HG03103 (cell line): Measurements from ENCODE around the gene PPM1L.
A peak's percentile ranks its signal among the peaks of the same experiment; 100 is the strongest.

ENCODE experiments used
- ATAC-seq: cut with Tn5 transposase; IDR thresholded peaks from one replicate; pipeline ENCODE4 v1.9.1; 2021; ENCODE audit warnings: low read depth; ENCODE audit not compliant: unreplicated experiment

PPM1L gene

DNA sequence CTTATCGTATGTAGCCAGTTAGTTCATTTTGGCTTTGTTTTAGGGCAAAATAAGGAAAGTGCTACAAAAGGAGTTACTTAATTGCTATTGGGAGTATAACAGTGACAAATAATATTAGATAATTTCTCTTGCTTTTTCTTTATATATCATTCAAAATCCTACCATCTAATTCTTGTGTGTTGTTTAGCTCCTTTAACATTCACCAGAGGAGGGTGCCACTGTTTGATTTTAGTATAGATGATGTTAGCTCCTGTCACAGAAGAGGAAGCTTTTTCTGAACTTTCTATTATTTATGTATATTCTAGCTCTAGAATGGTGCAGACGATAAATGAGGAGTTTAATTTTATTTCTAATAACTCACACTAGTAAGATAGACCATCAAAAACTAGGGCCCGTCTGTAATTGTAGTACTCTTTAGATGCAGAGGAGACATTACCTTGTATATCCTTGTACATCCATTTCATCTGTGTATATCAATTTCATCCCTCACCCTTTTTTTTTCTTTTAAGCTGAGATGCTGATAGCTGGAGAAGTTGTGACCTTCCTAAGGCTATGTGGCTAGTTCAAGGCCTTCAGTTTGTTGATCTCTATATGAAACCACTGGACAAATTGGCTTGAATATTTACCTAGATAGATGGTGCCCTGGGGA, 3.0 kb downstream of the PPM1L start:
- no peak for ATAC-seq

DNA sequence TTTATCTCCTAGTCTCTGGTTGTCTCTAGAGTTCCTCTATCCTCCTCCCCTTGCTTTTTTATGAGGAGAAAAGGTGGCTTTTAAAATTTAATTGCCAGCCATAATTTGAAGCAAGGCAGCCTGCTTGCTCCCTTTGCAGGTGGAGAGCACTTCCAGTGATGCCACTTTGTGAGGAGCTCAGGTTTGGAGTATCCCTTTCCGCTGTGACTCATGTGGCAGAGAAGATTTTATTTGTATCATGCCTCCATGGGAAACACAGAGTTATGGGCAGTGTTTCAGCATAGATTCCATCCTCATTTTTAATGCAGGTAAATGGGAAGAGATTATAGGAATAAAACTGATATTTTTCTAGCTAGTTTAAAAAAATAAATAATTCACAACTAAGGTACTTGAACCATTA, 7.0 kb downstream of the PPM1L start:
- ATAC-seq = no peak

DNA sequence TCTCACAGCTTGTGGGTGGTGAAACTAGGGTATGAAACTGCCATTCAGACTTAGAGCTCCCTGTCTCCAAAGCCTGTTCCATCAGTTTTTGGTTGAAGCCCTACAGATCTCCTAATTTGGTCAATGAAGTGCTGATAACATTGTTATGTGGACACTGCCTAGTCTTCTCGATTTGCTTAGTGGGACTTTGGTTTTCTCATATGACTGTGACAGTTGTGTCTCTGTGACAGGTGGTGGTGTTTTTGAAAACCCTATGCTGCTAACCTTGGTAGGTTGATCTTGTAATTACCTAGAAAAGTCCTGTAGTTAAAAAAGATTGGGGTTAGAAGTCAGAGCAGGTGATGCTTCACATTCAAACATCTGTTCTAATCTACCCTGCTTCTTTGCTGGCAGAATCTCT, 9.2 kb downstream of the PPM1L start:
- ATAC-seq = no peak

DNA sequence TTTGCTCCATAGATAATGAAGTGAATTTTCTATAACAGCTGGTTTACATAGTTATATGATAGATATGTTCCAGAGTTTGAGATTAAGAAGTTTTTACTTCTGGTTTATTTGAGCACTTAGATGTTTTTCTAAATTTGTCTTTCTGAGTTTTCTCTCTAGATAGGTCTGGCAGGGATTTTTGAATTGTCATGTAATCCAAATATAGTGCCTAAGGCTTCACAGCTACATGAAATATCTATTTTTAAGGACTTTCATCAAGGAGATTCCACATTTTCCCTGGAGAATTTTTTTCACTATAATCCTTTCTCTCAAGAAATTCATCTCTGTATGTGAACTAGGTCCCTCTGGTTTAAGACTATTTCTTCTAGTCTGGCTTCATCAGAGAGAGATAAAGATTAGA, 12.0 kb downstream of the PPM1L start:
- ATAC-seq = no peak

DNA sequence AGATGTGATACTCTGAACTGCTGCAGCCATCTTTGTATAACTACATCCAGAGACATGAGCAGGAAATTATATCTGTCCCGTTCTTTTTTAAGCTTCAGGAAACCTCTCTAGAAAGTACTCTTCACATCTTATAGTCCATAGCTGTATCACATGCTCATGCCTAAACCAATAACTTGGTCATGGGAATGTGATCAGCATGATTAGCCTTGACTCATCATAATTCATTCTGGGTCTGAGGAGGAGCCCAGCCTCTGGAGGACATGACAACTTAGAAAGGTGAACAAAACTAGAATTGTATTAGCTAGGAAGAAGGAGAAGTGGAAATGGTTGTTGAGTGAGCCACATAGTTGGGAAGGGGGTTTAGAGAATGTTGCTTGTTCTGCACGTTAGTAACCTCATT, 12.9 kb downstream of the PPM1L start:
- ATAC-seq = no peak

DNA sequence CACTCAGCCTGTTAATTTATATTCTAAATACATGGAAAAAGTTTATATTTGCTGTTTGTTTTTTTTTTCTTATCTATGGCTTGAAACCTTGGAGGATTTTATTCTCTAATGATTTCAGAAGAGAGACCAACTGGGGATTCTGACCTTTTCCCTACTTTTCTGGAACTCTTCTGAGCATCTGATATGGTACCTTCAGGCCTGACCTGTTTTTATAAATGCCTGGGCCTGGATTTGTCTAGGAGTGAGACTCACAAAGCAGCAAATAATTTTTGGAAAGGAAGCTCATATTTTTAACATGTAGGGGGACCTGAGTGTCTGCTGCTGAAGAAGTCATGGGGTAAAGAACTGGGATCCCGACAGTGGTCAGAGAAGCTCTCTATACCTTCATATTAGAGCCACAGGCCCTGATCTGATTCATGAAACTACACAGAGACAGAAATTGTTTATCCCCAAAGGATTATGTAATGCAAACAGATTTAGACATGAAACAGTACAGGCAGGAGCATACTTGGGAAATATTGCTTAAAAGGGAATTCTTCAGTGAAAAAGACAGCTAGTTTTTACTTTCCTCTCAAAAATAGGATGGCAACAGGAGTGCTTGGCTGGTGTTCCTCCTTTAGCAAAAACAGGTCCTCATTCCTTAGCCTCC, 15.9 kb downstream of the PPM1L start:
- ATAC-seq = no peak

DNA sequence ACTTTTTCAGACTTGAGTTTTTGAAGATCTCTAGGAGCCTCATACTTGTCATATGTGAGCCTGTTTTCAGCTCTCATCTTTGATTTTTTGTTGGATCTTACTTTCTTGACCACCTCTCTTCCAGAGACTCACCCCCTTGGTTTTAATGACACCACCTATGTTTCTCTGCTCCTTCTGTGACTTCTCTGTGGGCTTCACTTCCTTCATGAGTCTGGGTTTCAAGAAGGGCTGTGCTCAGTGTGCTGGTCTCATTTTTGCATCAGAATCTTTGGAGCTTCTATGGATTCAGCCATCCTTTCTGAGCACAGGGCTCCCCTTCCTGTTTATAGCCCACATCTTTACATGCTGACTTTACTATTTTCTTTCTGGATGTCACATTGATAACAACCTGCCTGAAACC, 17.7 kb downstream of the PPM1L start:
- no peak for ATAC-seq

DNA sequence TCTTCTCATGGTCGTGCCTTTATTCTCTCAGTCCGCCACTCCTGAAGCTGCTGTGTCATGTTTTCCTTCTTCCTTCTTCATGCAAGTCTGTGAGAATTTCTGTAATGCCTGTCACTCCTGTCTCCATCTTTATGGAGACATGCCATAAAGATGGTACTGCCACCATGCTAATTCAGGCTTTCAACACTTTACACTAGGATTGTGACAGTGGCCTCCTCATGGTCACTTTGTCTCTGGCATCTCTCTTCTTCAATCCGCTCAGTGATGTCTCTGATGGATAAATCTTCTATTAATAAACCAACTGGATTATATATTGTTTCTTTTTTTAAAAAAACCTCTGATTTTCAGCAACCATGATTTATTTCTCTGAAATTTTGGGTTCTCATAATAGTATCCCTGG, 18.1 kb downstream of the PPM1L start:
- ATAC-seq = no peak

DNA sequence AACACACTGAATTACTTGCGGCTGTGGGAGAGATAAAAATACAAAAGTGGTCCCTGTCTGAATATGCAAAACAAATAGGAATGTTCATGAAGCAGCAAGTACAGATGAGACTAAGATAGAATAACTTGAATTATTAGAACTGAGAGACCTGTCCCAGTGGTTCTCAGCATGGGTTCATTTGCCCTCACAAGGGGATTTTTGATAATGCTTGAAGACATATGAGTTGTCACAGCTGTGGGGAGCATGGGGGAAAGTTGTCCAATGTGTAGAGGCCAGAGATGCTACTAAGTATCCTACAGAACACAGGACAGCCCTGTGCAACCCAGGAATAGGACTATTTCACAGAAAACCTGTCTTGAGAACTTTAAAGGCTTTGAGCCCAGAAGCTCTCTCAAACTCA, 22.4 kb downstream of the PPM1L start:
- ATAC-seq = no peak

DNA sequence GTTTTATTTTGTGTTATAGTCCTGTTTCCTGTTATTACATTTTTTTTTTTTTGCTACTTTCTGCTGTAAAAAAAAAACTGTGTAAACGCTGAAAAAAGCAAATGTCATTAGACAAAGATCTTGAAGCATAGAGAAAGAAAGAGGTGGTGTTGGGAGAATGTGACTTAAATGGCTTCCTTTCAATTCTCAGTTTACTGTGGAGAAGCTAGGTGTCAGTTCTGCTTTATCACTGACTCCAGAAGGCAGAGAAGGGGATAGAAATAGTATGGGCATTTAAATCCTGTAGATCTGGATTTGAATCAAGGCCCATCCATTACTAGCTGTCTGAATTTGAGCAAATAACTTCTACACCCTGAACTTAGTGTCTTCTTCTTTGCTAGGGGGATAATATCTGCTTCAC, 23.0 kb downstream of the PPM1L start:
- ATAC-seq = no peak

DNA sequence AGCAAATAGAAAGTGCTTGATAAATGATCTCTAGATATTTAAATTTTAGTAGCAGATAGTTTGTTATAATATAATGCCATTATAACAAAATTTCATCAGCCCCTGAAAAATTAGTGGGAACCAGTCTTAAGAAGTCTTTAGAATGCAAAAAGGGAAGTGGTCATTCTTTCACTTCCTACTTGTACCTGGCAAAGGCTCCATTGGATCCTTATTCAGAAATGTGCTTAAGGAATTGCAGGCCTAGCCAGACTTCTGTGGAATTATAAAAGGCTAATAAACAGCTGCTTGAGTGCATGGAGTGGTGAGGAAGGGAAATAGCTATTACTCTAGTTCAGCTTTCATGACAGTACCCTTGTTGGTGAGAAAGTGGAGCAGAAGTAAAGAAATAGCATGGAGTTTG, 24.2 kb downstream of the PPM1L start:
- no peak for ATAC-seq

DNA sequence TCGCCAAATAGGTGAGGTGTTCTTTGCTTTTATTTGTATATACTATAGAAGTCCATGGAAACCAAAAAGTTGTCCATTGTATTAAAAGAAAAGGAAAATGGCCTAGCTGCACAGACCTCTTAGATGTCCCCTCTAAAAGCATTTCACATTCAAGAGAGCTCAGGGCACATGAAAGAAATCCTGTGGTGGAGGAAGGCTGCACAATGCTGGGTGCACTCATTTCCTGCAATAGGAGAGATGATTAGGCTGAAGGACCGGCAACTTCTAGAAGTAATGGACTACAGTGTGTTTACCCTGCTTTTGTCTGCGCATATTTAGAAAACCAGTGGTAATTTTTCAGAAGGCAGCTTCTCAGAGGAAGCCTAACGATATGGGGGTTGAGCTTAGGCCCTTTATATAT, 25.4 kb downstream of the PPM1L start:
- ATAC-seq = no peak

DNA sequence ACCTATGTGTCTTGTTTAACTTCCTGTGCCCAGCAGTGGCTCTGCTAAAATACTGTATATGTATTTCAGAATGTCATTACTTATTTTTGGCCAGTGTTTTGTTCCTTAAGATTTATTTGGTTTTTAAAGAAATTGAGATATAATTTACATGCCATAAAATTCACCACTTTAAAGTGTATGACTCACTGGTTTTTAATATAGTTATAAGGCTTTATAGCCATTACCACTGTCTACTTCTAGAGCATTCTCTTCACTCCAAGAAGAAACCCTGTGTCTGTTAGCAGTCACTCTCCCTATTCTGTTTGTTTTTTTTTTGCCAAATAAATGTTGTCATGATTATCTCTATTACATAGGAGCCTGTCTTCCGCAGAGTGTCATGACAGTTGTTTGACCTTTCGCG, 25.8 kb downstream of the PPM1L start:
- no peak for ATAC-seq

DNA sequence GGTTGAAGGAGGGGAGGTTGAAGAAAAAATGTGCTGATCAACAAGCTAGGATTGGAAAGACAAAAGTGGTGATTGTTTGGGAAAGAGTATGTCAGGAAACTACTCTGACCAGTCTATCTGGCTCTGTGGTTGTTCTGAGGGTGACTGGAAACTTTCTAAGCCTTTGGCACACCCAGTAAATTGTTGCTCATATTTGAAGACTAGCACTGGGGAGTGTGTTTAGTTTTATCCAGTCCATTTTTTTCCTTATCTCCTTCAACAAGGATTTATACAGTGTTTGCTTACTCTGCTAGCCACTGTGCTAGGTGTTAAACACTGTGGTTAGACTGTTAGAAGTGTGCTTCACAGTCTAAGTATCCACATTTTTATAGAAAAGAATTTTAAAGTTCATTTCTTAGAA, 28.8 kb downstream of the PPM1L start:
- no peak for ATAC-seq

DNA sequence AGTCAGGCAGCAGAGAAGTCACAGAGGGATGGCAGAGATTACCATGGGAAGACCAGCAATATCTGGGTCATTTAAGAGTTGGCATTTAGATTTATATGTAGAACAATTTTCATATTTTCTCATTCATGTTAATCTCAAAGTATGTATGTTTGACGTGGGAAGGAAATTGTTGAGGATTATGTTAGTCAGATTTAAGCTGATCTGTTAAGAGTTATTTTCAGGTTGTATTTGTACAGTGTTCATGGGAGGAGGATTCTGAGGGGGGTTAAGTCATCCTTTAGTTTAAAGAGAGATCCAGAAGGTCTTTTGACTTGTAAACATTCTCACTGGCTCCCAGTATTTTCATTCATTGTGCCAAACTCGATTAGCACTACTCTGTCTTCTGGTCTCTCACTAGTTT, 34.7 kb downstream of the PPM1L start:
- ATAC-seq = no peak

DNA sequence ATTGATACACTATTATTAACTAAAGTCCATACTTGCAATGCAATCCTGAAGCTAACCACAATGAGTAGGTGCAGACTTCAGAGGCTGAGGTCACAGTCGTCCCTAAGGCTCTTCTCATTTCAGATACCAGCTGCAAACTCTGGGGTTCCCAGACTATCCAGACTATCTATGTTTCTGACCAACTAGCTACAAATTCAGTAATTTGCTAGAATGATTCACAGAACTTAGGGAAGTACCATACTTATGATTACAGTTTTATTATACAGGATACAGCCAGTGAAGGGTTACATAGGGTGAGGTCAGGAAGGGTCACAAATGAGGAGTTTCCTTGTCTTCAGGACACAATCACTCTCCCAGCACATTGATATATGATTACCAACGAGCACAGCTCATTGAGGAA, 36.5 kb downstream of the PPM1L start:
- ATAC-seq = no peak

DNA sequence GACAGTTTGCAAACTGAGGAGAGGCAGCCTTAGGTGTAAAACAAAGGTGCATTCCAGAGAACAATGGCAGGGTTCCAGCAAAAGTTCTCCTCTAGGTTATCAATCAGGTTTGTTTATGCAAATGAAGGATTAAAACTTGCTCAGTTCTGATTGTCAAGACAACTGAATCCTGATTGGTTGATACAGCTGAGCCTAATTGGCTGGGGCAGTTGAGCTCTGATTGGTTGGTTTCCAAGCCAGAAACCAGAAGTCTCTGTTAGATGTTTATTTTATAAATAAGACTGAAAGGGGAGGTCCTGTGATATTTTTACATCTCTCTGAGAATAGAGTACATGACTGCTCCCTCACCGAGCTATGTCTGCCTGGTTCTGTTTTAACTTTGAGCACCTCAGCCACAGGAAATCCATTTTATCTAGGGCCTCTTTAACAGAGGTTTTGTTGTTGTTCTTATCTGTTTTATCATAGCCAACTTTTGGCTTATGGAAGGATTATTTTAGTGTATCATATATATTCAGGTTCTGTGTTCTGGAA, 37.8 kb downstream of the PPM1L start:
- ATAC-seq = no peak

DNA sequence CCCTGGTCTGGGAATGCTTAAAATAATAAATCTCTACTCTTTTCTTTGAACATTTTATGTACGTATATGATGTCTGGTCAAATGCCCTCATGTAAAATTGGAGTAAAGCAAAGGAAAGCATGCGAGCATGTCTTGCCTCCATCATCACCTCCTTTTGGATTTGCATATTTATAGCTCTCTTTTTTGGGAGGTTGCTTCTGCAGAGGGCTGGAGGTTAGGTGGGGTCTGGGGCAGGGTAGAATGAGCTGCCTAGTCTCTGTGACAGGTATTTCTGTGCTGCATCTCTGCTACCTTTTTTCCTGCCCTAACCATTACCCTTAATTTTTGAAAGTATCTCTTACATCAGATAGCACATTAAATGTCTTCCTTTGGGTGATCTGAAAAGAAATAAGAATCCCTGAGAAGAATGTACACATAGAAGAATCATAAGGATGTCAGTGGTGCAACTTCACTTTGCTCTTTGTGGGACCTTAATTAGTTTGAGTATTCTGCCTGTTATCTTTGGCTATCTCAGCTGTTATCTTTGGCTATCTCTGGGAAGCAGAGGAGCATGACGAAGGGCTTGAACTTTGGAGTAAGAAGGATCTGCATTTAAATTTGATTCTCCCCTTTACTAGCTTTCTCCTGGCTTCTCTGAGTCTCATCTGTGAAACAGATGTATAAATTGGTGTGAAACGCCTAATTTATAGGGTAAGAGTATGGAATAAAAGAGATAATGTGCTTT, 40.2 kb downstream of the PPM1L start:
- no peak for ATAC-seq

DNA sequence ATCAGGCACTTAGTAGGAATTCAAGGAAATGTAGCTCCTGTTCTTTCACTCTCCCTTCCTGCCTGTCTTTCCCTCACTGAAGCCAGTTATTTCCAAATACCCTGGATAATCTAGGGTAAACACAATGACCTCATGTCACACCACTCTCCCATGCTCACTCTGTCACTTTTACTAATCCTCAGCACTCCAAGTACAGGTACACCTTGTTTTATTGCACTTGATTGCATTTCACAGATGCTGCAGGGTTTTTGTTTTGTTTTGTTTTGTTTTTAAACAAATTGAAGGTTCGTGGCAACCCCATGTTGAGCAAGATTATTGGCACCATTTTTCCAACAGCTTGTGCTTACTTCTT, 40.8 kb downstream of the PPM1L start:
- ATAC-seq = no peak

DNA sequence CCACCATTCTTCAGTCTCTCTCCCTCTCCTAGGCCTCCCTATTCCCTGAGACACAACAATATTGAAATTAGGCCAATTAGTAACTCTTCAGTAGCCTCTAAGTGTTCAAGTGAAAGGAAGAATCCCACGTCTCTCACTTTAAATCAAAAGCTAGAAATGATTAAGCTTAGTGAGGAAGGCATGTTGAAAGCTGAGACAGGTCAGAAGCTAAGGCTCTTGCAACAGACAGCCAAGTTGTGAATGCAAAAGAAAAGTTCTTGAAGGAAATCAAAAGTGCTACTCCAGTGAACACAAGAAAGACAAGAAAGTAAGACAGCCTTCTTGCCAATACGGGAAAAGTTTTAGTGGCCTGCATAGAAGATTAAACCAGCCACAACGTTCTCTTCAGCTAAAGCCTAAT, 41.3 kb downstream of the PPM1L start:
- no peak for ATAC-seq

DNA sequence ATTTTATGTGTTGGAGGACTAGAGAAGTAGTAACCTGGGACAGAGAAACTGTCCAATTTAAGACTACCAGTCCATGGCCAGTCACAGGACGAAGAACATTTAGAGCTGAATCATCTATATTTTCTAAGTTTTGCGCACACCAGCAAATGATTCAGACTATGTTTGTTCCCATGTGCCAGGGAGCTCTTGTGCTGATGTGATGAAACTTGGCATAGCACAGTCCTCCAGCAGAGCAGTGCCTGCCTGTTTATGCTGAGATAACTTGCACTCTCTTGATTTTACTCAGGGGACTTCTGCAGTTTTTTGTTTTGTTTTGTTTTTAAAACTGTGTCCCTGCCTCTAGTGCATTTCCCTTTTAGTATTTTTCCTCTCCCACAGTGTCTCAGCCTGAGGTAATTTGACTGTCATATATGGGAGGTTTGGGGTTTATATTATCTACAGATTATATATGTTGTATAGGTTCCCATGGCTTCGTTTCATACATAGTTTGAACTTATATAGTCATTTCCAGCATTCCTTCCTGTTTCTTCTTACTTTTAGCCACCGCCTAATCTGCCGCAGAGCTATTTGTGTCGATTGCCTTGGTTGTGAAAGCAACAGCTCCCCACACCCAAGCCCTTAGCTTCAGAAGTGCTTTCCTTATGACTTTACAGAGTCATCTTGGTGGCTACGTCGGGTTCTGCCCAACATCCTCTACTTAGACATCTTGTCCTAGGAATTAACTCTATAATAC, 45.5 kb downstream of the PPM1L start:
- ATAC-seq = peak; percentile 93
